Measurements from ENCODE around the gene TRIM34. TPM values are rescaled to one million over a fixed set of nuclear protein-coding genes. Genes with fewer than 3 reads are reported as not detected.
A peak's percentile ranks its signal among the peaks of the same experiment; 100 is the strongest.

The TRIM34 gene
- total and polyA plus RNA-seq, 10 of the 15 experiments (the other 5 are each of a cell fraction or from before 2014, with no cell fraction given), result 16.7 to 51.4 (median 21.5) TPM

DNA sequence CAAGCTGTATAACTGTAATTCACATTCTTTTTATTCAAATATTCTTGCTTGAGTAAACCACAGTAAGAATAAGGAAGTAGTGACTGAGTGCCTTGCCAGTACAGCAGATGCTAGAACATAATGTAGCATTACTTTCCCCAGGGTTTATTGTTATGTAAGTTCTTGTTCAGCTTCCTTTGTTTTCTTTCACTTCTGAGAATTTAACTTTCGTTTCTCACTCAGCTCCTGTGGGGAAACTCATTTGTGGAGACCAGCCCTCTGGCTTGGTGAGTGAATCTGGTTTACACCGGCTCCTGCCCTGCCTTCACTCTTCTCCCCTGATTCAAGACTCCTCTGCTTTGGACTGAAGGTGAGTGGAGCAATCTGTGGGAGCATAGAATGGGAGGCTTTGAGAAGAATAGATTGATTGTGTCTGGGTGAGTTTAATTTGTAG lies 64.8 kb downstream of the TRIM34 start, which contains the start of gene TRIM22:
TSS of gene TRIM22 (plus strand) at position 240 of the 433 bp plus-strand sequence. CDS start 6,443 bp downstream, outside the sequence.
- peaks cover 0 to 5% of the 10 kb centered on the region in 2 experiments; a peak in 1 of 4 replicates for H3K36me3 ChIP-seq (ENCODE audit: control insufficient read depth in 2 of 2, insufficient read depth in 2 of 2, low read length in 1 of 2)
- peak within 1 kb of the TSS; percentile 80 for H3K4me2 ChIP-seq (ENCODE audit: control insufficient read depth, insufficient read depth)
- DNase-seq (ENCODE audit: low read depth, low spot score), result peak; percentile 92
- ChIA-PET CTCF (interaction anchor here (0.7 to 3.3 kb wide), 11 partner anchors 11 to 201 kb away, joined by 3 to 25 read pairs (median 4); partner anchors contain the start of genes OR52N2 and TRIM34), POLR2A (interaction anchor here (0.7 to 6.1 kb wide), 7 partner anchors 10 to 929 kb away, joined by 3 to 58 read pairs (median 4); partner anchors contain the start of genes TPP1 and TRIM34), SMC1A (ENCODE audit: uncharacterized antibody, unreplicated experiment) (interaction anchor here (0.6 to 6.6 kb wide), 13 partner anchors 9 to 171 kb away, joined by 3 to 96 read pairs (median 6); partner anchors contain the start of gene TRIM34), RAD21 (ENCODE audit: unreplicated experiment) (interaction anchor here (0.7 to 5.0 kb wide), 12 partner anchors 11 to 140 kb away, joined by 3 to 61 read pairs (median 4); partner anchors contain the start of genes OR52N2 and TRIM34)
- no peaks in the 10 kb centered on the region for H4K20me1 ChIP-seq (ENCODE audit: control insufficient read depth, insufficient read depth)
- BruUV-seq (replicated peaks), result no TSS peak
- H3K4me1 ChIP-seq (ENCODE audit: control insufficient read depth, insufficient read depth, low read length), result peaks cover 8% of the 10 kb centered on the region
- intact Hi-C loops (cut with micrococcal nuclease; ENCODE audit: unreplicated experiment), result no loop called here
- H3K27ac ChIP-seq (ENCODE audit: control insufficient read depth, insufficient read depth), result peak within 1 kb of the TSS; percentile 100
- in situ Hi-C loops (cut with MboI), result loop anchor here (25.0 kb wide), 2 partner anchors 1823 to 1827 kb away; partner anchors contain the start of genes PPFIBP2 and STIM1
- H3K9ac ChIP-seq (ENCODE audit: control insufficient read depth, insufficient read depth, low read length), result peak within 1 kb of the TSS; percentile 100
- H2AFZ ChIP-seq (ENCODE audit: control insufficient read depth, low read depth, low read length), result peak within 1 kb of the TSS; percentile 28
- H3K79me2 ChIP-seq (ENCODE audit: control insufficient read depth, insufficient read depth, low read length), result peaks cover 61% of the 10 kb centered on the region
- H3K9me3 ChIP-seq (replicated peaks; ENCODE audit: control insufficient read depth, insufficient read depth, low read length), result no peaks in the 10 kb centered on the region
- peak within 1 kb of the TSS; percentile 78 for H3K4me3 ChIP-seq
- no peaks in the 10 kb centered on the region for H3K27me3 ChIP-seq (replicated peaks in 1 of 2; ENCODE audit: control insufficient read depth in 2 of 2, insufficient read depth in 2 of 2, low read length in 1 of 2)
- 0% methylated on average over 2 of the region's 2 CpGs for WGBS (ENCODE audit: insufficient coverage, insufficient replicate concordance, low lambda C conversion rate, missing lambda C conversion rate)
- ATAC-seq, result peak; percentile 77
- peak; percentile 95 for FAIRE-seq
- peak; percentile 93 for TF ChIP-seq MLLT1 (IDR thresholded peaks at IDR 0.05)
- TF ChIP-seq NFYA (IDR thresholded peaks at IDR 0.05; ENCODE audit: borderline replicate concordance, low read depth, low read length), result no peak
- no peak for TF ChIP-seq FOXK2 (IDR thresholded peaks at IDR 0.05)
- TF ChIP-seq, protein P1, sequence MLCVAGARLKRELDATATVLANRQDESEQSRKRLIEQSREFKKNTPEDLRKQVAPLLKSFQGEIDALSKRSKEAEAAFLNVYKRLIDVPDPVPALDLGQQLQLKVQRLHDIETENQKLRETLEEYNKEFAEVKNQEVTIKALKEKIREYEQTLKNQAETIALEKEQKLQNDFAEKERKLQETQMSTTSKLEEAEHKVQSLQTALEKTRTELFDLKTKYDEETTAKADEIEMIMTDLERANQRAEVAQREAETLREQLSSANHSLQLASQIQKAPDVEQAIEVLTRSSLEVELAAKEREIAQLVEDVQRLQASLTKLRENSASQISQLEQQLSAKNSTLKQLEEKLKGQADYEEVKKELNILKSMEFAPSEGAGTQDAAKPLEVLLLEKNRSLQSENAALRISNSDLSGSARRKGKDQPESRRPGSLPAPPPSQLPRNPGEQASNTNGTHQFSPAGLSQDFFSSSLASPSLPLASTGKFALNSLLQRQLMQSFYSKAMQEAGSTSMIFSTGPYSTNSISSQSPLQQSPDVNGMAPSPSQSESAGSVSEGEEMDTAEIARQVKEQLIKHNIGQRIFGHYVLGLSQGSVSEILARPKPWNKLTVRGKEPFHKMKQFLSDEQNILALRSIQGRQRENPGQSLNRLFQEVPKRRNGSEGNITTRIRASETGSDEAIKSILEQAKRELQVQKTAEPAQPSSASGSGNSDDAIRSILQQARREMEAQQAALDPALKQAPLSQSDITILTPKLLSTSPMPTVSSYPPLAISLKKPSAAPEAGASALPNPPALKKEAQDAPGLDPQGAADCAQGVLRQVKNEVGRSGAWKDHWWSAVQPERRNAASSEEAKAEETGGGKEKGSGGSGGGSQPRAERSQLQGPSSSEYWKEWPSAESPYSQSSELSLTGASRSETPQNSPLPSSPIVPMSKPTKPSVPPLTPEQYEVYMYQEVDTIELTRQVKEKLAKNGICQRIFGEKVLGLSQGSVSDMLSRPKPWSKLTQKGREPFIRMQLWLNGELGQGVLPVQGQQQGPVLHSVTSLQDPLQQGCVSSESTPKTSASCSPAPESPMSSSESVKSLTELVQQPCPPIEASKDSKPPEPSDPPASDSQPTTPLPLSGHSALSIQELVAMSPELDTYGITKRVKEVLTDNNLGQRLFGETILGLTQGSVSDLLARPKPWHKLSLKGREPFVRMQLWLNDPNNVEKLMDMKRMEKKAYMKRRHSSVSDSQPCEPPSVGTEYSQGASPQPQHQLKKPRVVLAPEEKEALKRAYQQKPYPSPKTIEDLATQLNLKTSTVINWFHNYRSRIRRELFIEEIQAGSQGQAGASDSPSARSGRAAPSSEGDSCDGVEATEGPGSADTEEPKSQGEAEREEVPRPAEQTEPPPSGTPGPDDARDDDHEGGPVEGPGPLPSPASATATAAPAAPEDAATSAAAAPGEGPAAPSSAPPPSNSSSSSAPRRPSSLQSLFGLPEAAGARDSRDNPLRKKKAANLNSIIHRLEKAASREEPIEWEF (IDR thresholded peaks at IDR 0.05; ENCODE audit: insufficient replicate concordance, low read depth, low read length), result no peak
- TF ChIP-seq SUZ12 (IDR thresholded peaks at IDR 0.05; ENCODE audit: unreplicated experiment), result no peak
- TF ChIP-seq TARDBP (IDR thresholded peaks at IDR 0.05; ENCODE audit: borderline replicate concordance), result no peak
- TF ChIP-seq REST (IDR thresholded peaks at IDR 0.05; ENCODE audit: low read depth, low read length), result no peak
- TF ChIP-seq MAX (IDR thresholded peaks at IDR 0.05; ENCODE audit: low read depth, low read length), result no peak
- no peak for TF ChIP-seq MXI1 (IDR thresholded peaks at IDR 0.05; ENCODE audit: low read depth, low read length)
- TF ChIP-seq CBX5 (IDR thresholded peaks at IDR 0.05; ENCODE audit: low read depth), result no peak
- TF ChIP-seq ZNF274 (IDR thresholded peaks at IDR 0.05; ENCODE audit: insufficient read depth, insufficient read length), result no peak
- peak; percentile 75 for TF ChIP-seq POLR2A (IDR thresholded peaks at IDR 0.05; ENCODE audit: low read depth, low read length)
- no peak for TF ChIP-seq TCF3 (IDR thresholded peaks at IDR 0.05; ENCODE audit: borderline replicate concordance, insufficient read depth, low read depth, low read length)
